IPS DF 6.9 (cell line): ENCODE measurements around the gene PLAU.

Experiments used
- DNase-seq: peaks from one replicate; pipeline ENCODE4 v3.0.0-alpha.2; 2013; ENCODE audit warnings: low read depth, low spot score
- H3K27ac ChIP-seq: one replicate; pipeline ENCODE4 v1.5.1; 2013; ENCODE audit warnings: low read length, control low read depth
- H3K27me3 ChIP-seq: 2 replicates; pipeline ENCODE4 v1.6.1; 2013; ENCODE audit warnings: mild to moderate bottlenecking, low read length; ENCODE audit not compliant: control insufficient read depth, insufficient read depth
- H3K36me3 ChIP-seq: 2 replicates; pipeline ENCODE4 v1.6.1; 2013; ENCODE audit warnings: low read length; ENCODE audit not compliant: control insufficient read depth, insufficient read depth
- H3K4me1 ChIP-seq: 2 replicates; pipeline ENCODE4 v1.6.1; 2013; ENCODE audit warnings: low read length; ENCODE audit not compliant: control insufficient read depth, insufficient read depth
- H3K4me3 ChIP-seq: 2 replicates; pipeline ENCODE4 v1.5.1; 2013; ENCODE audit warnings: mild to moderate bottlenecking, low read length
- H3K9me3 ChIP-seq: 2 replicates; pipeline ENCODE4 v1.6.1; 2013; ENCODE audit warnings: low read length, inconsistent platforms; ENCODE audit not compliant: control insufficient read depth, insufficient read depth
- WGBS: extraction: QIAGEN DNeasy Blood & Tissue Kit; methylation state at CpG from one replicate; pipeline ENCODE4 v1.1.7; 2013; ENCODE audit warnings: mixed read lengths, missing lambda C conversion rate; ENCODE audit not compliant: insufficient read length, insufficient coverage; 5-methylcytosine and 5-hydroxymethylcytosine counted together

PLAU gene

DNA sequence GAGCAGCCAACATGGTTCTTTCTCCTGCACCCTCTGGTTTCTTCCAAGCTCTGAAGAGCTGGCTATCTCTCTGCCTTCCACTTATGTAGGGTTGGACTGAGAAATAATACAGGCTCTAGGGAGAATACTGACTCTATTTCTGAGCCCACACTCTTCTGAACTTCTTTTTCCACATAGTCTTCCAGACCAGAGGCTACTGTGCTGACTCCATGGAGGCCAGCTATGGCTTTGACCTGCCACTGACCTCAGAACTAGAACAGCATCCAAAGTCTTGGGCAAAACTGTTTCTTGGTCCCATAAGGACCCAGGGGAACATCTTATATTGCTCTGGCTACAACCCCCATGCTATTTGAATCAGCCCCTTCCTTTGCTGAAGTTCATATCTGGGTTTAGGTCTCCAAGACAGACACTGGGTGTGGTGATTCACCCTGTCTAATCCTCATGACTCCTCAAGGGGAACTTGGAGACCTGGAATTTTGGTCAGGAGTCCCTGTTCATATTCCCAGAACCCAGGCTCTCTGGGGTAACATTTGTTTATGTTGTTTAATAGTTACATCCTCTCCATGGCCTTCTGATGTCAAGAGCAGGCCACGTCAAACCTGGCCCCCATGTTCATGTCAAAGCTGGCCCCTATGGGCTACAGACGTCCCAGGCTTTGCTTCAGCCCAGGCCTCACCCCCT is 12.1 kb upstream of the PLAU start:
- WGBS = no CpG with 5 or more reads among the region's 2 CpGs
- Histone ChIP-seq H3K36me3 (no peaks in the 10 kb centered on the region), H3K9me3 (no peaks in the 10 kb centered on the region), H3K4me1 (peaks cover 1% of the 10 kb centered on the region; the same call in 1 of the 2 replicates), H3K27ac (no peak overlapping the region), H3K27me3 (no peaks in the 10 kb centered on the region), H3K4me3 (no peak overlapping the region)
- no peak for DNase-seq

DNA sequence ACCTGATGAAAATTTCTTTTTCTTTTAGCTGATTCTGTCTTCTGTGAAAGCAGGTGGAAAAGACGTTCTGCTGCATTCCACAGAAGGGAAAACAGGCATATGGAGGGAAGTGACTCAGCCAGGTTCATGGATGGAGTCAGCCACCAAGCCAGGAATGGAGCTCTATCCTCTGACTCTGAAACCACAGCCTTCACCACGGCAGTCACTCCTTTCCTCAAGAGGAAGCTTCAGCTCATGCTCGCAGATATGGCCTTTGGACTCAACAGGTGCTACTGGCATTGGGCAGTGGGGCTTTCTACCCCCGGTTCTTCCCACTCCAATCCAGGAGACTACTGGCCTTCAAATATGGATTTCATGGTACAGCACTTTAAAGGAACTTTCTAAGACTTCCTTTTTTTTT is 11.5 kb upstream of the PLAU start:
- H3K4me1 ChIP-seq = peaks cover 1% of the 10 kb centered on the region; the same call in 1 of the 2 replicates
- no peak overlapping the region for H3K4me3 ChIP-seq
- DNase-seq = no peak
- no peaks in the 10 kb centered on the region for H3K9me3 ChIP-seq
- H3K36me3 ChIP-seq = no peaks in the 10 kb centered on the region
- H3K27ac ChIP-seq = no peak overlapping the region
- WGBS = no CpG with 5 or more reads among the region's 4 CpGs
- H3K27me3 ChIP-seq = no peaks in the 10 kb centered on the region

DNA sequence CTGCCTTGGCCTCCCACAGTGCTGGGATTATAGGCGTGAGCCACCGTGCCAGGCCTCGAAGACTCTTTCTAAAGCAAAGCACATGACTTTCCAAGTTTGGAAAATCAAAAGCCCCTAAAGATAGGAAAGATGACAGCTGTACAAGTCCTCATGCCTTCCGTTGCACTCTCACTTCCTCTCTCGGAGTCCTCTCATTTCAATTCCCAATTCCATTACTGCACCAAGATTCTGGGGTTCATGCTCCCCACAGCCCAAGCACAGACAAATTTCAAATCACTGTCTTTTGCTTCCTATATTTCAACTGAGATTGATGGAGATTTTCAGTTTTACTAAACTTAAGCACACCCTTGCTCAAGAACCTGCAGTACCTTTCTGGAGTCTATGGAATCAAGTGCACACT is 10.9 kb upstream of the PLAU start:
- H3K4me3 ChIP-seq = no peak overlapping the region
- no peaks in the 10 kb centered on the region for H3K27me3 ChIP-seq
- peaks cover 1% of the 10 kb centered on the region; the same call in 1 of the 2 replicates for H3K4me1 ChIP-seq
- H3K27ac ChIP-seq = no peak overlapping the region
- no CpG with 5 or more reads among the region's 5 CpGs for WGBS
- H3K9me3 ChIP-seq = no peaks in the 10 kb centered on the region
- DNase-seq = no peak
- H3K36me3 ChIP-seq = no peaks in the 10 kb centered on the region

DNA sequence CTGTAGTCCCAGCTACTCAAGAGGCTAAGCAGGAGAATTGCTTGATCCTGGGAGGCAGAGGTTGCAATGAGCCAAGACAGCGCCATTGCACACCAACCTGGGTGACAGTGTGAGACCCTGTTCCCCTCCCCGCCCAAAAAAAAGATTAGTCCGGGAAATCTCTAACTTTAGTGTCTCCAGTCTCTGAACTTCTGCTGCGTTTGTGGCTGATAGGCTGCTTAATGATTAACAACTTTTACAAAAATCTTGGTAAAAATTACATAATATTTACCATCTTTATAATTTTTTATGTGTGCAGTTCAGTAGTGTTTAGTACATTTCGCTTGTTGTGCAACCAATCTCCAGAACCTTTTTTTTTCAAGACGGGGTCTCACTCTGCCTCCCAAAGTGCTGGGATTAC is 9.7 kb upstream of the PLAU start:
- Histone ChIP-seq H3K36me3 (no peaks in the 10 kb centered on the region), H3K9me3 (no peaks in the 10 kb centered on the region), H3K27me3 (no peaks in the 10 kb centered on the region), H3K4me3 (no peak overlapping the region), H3K4me1 (peaks cover 1% of the 10 kb centered on the region; the same call in 1 of the 2 replicates), H3K27ac (no peak overlapping the region)
- no peak for DNase-seq
- no CpG with 5 or more reads among the region's 6 CpGs for WGBS

DNA sequence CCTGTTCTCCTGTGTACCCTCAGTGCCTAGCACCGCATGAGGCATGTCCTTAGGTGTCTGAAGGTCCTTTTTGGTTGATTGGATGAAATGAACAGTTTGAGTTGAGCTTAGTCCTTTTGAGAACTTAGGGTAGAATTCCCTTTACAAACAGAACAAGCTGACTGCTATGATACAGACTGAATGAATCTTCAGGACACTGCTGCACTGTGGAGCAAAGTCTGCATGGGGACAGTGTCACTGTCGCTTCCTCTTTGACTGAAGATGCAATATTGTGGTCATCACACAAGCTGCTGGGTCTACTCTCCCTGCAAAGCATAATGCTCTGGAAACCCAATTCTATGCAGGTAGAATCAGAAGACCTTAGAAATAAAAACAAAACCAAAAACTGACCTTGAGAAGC is 8.6 kb upstream of the PLAU start:
- H3K4me3 ChIP-seq = no peak overlapping the region
- no peaks in the 10 kb centered on the region for H3K27me3 ChIP-seq
- H3K9me3 ChIP-seq = no peaks in the 10 kb centered on the region
- no peak overlapping the region for H3K27ac ChIP-seq
- no peak for DNase-seq
- H3K4me1 ChIP-seq = peaks cover 7% of the 10 kb centered on the region
- WGBS = no CpG with 5 or more reads among the region's 2 CpGs
- H3K36me3 ChIP-seq = no peaks in the 10 kb centered on the region

DNA sequence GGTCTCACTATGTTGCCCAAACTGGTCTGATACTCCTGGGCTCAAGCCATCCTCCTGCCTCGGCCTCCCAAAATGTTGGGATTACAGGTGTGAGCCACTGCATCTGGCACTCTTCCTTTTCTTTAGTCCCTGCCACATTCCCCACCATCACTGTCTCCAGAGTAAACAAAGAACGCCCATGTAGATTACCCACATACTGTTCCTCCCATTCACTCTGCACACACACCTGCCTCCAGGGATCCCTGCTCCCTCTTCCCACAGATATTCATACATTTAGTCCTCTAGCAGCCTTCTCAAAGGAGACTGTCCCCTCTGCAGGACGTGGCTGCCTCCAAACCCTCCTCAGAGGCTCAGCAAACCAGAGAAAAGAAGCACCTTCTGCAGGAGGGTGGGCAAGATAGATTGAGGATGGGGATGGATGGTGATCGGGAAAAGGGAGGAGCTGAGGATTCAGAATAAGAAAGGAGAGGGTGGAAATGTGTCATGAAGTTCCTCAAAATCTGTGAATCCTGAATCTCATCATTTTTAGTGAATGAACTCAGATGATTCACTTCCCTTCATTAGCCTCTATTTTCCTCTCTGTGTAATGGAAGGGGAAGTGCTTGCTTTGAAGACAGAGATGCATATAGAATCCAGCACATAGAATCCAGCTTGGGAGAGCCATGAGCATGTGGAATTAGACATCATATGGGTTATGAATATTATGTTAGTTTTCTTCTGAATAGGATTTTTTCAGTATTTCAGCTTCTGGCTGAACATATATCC is 5.5 kb upstream of the PLAU start:
- 100% methylated on average over 1 of the region's 4 CpGs for WGBS
- Histone ChIP-seq H3K36me3 (no peaks in the 10 kb centered on the region), H3K4me3 (no peak overlapping the region), H3K9me3 (no peaks in the 10 kb centered on the region), H3K27me3 (no peaks in the 10 kb centered on the region; the same call in 1 of the 2 replicates), H3K27ac (no peak overlapping the region), H3K4me1 (peaks cover 5% of the 10 kb centered on the region; the same call in 1 of the 2 replicates)
- DNase-seq = no peak

DNA sequence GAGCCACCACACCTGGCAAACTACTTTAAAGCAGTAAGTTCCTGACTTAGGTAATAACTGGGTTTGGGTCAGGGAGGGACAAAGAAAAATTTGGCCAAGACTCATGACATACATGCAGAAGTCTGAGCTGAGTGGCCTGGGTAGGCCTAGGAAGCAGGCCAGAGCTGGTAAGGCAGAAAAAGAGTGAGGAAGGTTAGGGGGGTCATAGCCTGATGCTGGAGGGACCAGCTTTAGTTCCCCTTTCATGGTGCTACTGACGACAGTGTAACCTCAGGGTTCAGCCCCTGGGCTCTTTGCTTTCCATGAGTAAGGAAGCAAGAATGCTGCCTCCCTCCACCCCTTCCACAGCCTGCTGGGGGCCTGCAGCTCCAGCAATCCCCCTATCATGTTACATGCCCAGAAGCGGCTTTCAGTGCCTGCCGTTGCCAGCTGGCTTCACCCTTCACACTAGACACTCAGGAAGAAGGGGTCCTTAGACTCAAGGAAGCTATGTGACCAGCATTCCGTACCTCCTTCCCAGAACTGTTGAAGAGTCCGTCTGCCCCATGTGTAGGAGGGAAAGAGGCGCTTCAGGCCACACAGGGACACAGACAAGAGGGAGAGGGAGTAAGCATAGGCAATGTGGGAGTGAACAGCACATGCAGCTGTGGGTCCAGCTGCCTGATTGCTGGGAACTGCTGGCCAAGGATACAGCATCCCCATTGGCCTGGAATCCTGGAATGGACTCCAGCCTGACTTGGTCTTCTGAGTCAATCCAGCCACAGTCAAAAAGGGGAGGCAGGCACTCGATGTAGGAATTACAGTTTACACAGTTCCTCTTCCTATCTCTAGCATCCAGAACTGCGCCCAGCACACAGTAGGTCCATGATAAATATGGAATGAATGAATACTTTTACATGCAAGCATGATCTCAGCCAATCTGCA is 4.1 kb upstream of the PLAU start:
- H3K4me1 ChIP-seq = peaks cover 7% of the 10 kb centered on the region; the same call in 1 of the 2 replicates
- H3K27ac ChIP-seq = no peak overlapping the region
- H3K27me3 ChIP-seq = peaks cover under 1% of the 10 kb centered on the region; the same call in 1 of the 2 replicates
- no peak for DNase-seq
- no peaks in the 10 kb centered on the region for H3K9me3 ChIP-seq
- WGBS = no CpG with 5 or more reads among the region's 8 CpGs
- no peak overlapping the region for H3K4me3 ChIP-seq
- no peaks in the 10 kb centered on the region for H3K36me3 ChIP-seq

DNA sequence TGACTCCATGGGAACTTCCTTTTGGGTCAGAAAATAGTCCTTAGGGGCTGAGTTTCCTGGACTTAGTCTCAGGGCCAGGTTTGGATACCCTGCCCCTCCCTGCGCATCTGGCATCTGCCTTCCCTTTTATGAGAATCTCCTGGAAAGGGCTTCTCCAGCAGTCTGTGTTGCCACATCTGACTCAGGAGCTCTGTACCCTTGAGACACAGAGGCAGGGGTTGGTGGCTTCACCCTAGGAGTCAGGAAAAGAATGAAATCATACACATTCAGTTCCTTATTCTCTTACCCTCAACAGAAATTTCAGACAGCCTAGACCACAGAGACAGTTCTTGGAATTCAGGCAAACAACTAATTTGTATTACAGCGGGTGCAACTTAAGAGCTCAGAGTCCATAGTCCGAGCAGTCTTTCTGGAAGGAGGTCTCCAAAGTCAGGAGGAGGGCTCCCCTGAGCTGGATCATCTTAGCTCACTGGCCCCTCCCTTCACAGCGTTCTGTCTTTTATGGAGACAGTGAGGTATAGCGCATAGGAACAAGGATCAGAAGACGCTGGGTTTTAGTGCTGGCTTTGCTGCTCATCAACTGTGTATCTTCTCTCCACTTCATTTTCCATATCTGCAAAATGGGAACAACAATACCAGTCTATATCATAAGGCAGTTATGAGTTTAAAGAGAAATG is 3.0 kb upstream of the PLAU start:
- Histone ChIP-seq H3K36me3 (no peaks in the 10 kb centered on the region), H3K27me3 (peaks cover 4% of the 10 kb centered on the region), H3K27ac (no peak overlapping the region), H3K4me1 (peaks cover 10% of the 10 kb centered on the region; the same call in 1 of the 2 replicates), H3K4me3 (no peak overlapping the region), H3K9me3 (no peaks in the 10 kb centered on the region)
- DNase-seq = no peak
- no CpG with 5 or more reads among the region's 6 CpGs for WGBS

DNA sequence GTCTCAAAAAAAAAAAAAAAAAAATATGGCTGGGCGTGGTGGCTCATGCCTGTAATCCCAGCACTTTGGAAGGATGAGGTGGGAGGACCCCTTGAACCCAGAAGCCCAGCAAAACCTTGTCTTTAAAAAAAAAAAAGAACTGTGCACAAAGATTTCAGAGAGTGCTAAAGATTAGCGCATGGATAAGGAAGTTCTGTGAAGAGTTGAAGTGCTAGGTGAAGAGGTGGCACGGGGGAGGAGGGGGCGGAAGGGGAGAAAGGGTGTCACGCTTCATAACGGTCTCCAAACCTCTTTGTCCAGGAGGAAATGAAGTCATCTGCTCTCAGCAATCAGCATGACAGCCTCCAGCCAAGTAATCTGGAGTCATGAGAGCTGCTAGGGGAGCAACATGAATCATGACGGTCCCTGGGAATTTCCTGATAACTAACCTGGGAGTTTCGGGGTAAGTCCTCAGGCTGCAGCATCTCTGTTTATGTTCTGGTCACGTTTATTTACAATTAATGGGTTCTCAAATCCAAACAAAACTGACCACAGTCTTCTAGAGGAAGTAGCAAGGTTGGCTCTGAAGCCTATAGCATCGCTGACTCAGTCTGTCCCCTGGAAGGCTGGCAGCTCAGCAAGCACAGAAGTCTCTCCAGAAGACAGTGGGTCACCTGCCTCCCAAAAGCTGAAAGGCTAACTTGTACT is 1.9 kb upstream of the PLAU start:
- no peaks in the 10 kb centered on the region for H3K36me3 ChIP-seq
- H3K4me1 ChIP-seq = peaks cover 14% of the 10 kb centered on the region; the same call in 1 of the 2 replicates
- peaks cover 4% of the 10 kb centered on the region for H3K27me3 ChIP-seq
- no peak overlapping the region for H3K4me3 ChIP-seq
- WGBS = no CpG with 5 or more reads among the region's 10 CpGs
- DNase-seq = no peak
- no peaks in the 10 kb centered on the region for H3K9me3 ChIP-seq
- no peak overlapping the region for H3K27ac ChIP-seq
